OCI-LY3 (cell line): ENCODE results near the gene MYO7A.

Source experiments
- EZH2phosphoT487 ChIP-seq: fragments of 200-600 bp; shearing (Covaris generic); IDR thresholded peaks from 2 replicates; pipeline ENCODE4 v1.6.1; 2018; ENCODE audit warnings: antibody characterized with exemption, mixed run types, low read depth
- TF ChIP-seq, protein P1 (sequence below): fragments of 200-600, 300-600 bp; sonication (generic); IDR thresholded peaks from 2 replicates; pipeline ENCODE4 v1.5.1; 2014; ENCODE audit warnings: antibody characterized with exemption, low read length, low read depth

DNA sequence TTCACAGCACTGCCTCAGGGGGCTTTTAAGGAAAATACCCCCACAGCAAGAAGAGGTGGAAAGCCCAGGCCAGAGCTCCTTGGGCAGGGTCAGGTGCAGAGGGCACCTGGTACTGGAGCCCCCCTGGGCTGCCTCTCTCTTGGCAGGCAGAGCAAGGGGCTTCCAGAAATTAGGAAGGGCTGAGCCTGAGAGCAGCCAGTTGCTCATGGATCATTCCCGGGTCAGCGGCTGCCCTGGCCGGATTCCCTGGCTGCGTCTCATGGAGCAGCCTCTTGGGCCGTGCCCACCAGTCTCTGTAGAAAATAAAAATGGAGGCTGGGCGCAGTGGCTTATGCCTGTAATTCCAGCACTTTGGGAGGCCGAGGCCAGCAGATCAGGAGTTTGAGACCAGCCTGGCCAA is 35.7 kb upstream of the MYO7A start:
- TF ChIP-seq, protein P1, sequence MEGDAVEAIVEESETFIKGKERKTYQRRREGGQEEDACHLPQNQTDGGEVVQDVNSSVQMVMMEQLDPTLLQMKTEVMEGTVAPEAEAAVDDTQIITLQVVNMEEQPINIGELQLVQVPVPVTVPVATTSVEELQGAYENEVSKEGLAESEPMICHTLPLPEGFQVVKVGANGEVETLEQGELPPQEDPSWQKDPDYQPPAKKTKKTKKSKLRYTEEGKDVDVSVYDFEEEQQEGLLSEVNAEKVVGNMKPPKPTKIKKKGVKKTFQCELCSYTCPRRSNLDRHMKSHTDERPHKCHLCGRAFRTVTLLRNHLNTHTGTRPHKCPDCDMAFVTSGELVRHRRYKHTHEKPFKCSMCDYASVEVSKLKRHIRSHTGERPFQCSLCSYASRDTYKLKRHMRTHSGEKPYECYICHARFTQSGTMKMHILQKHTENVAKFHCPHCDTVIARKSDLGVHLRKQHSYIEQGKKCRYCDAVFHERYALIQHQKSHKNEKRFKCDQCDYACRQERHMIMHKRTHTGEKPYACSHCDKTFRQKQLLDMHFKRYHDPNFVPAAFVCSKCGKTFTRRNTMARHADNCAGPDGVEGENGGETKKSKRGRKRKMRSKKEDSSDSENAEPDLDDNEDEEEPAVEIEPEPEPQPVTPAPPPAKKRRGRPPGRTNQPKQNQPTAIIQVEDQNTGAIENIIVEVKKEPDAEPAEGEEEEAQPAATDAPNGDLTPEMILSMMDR = no peak
- no peak for TF ChIP-seq EZH2phosphoT487
